Measurements from ENCODE around the gene APBB1IP. TPM values are rescaled to one million over a fixed set of nuclear protein-coding genes. Genes with fewer than 3 reads are reported as not detected.

Gene APBB1IP
- total RNA-seq, 1 donor from 2014 or later, result not detected

DNA sequence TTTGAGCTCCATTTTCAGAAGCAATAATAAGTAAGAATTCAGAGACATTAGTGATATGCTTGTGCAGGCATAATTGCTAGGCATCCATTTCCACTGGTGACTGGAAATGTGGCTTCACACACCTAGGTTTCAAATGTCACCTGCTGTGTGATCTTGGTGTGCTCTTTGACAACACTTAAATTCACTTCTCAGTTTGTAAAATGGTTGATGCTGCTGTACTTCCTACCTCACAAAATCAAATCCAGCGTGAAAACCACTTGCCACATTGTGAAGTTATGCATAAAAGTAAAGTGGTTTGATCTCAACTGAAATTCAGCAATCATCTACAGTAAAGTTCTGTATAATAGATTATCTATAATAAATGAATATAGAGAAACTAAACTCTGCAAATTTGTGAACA, 82.4 kb downstream of the APBB1IP start:
- H3K4me3 Mint-ChIP-seq (ENCODE audit: unreplicated experiment), result no peak overlapping the region
- DNase-seq (ENCODE audit: low spot score), result no peak
- no peak overlapping the region for H3K27ac Mint-ChIP-seq (ENCODE audit: unreplicated experiment)
- H3K9me3 Mint-ChIP-seq (ENCODE audit: low read depth), result peaks cover 13% of the 10 kb centered on the region
- H3K36me3 Mint-ChIP-seq (ENCODE audit: low read depth), result no peaks in the 10 kb centered on the region
- H3K27me3 Mint-ChIP-seq (ENCODE audit: low read depth), result no peaks in the 10 kb centered on the region
- no peaks in the 10 kb centered on the region for H3K4me1 Mint-ChIP-seq (ENCODE audit: low read depth)
- TF ChIP-seq, protein P1, sequence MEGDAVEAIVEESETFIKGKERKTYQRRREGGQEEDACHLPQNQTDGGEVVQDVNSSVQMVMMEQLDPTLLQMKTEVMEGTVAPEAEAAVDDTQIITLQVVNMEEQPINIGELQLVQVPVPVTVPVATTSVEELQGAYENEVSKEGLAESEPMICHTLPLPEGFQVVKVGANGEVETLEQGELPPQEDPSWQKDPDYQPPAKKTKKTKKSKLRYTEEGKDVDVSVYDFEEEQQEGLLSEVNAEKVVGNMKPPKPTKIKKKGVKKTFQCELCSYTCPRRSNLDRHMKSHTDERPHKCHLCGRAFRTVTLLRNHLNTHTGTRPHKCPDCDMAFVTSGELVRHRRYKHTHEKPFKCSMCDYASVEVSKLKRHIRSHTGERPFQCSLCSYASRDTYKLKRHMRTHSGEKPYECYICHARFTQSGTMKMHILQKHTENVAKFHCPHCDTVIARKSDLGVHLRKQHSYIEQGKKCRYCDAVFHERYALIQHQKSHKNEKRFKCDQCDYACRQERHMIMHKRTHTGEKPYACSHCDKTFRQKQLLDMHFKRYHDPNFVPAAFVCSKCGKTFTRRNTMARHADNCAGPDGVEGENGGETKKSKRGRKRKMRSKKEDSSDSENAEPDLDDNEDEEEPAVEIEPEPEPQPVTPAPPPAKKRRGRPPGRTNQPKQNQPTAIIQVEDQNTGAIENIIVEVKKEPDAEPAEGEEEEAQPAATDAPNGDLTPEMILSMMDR (IDR thresholded peaks at IDR 0.05), result no peak

GRCh38 chr10:26524161-26524896, 86.2 kb downstream of the APBB1IP start:
- TF ChIP-seq, protein P1 (IDR thresholded peaks at IDR 0.05), result no peak
- no peak overlapping the region for H3K4me3 Mint-ChIP-seq (ENCODE audit: unreplicated experiment)
- H3K4me1 Mint-ChIP-seq (ENCODE audit: low read depth), result no peaks in the 10 kb centered on the region
- H3K9me3 Mint-ChIP-seq (ENCODE audit: low read depth), result peaks cover 13% of the 10 kb centered on the region
- H3K36me3 Mint-ChIP-seq (ENCODE audit: low read depth), result no peaks in the 10 kb centered on the region
- H3K27ac Mint-ChIP-seq (ENCODE audit: unreplicated experiment), result no peak overlapping the region
- H3K27me3 Mint-ChIP-seq (ENCODE audit: low read depth), result no peaks in the 10 kb centered on the region
- DNase-seq (ENCODE audit: low spot score), result no peak

DNA sequence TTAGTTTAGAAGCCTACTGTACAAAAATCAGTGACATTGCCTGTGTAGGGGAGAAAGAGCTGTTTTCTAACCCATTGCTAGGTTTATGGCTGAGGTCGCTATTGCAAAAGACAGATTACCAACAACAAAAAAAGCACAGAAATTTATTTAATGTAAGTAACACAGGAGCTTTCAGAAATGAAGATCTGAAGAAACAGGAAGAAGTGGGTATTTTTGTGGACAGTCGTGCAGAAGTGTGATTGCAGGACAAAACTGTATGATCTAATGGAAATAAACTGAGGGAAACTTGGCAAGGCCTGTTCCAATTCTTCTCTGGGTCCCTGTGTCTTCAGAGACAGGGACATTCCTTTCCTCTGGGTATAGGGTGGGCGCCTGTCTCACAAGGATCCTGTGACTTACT, 87.4 kb downstream of the APBB1IP start:
- H3K9me3 Mint-ChIP-seq (ENCODE audit: low read depth), result peaks cover 5% of the 10 kb centered on the region
- DNase-seq (ENCODE audit: low spot score), result no peak
- no peaks in the 10 kb centered on the region for H3K27me3 Mint-ChIP-seq (ENCODE audit: low read depth)
- no peaks in the 10 kb centered on the region for H3K4me1 Mint-ChIP-seq (ENCODE audit: low read depth)
- TF ChIP-seq, protein P1 (IDR thresholded peaks at IDR 0.05), result no peak
- H3K36me3 Mint-ChIP-seq (ENCODE audit: low read depth), result no peaks in the 10 kb centered on the region
- no peak overlapping the region for H3K27ac Mint-ChIP-seq (ENCODE audit: unreplicated experiment)
- no peak overlapping the region for H3K4me3 Mint-ChIP-seq (ENCODE audit: unreplicated experiment)

DNA sequence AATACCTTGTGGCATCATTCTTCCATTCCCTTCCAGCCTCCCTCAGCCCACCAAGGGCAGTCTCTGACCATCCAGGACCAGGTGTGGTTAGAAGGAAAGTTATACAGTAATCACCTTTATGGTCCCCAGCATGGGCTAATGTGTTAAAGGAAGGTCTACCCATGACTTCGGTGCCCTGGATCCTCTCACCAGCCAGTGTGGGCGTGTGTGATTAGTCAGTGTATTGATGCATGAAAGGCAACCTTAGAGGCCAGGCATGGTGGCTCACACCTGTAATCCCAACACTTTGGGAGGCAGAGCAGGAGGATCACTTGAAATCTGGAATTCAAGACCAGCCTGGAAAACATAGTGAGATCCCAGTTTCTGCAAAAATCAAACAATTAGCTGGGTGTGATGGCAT, 88.9 kb downstream of the APBB1IP start:
- Mint-ChIP-seq H3K27me3 (ENCODE audit: low read depth) (peaks cover 2% of the 10 kb centered on the region), H3K36me3 (ENCODE audit: low read depth) (no peaks in the 10 kb centered on the region), H3K9me3 (ENCODE audit: low read depth) (peaks cover 4% of the 10 kb centered on the region), H3K4me3 (ENCODE audit: unreplicated experiment) (no peak overlapping the region), H3K27ac (ENCODE audit: unreplicated experiment) (no peak overlapping the region), H3K4me1 (ENCODE audit: low read depth) (no peaks in the 10 kb centered on the region)
- DNase-seq (ENCODE audit: low spot score), result no peak
- TF ChIP-seq, protein P1 (IDR thresholded peaks at IDR 0.05), result no peak

- H3K27me3 Mint-ChIP-seq (ENCODE audit: low read depth), result peaks cover 2% of the 10 kb centered on the region
- H3K4me3 Mint-ChIP-seq (ENCODE audit: unreplicated experiment), result no peak overlapping the region
- TF ChIP-seq, protein P1 (IDR thresholded peaks at IDR 0.05), result no peak
- H3K27ac Mint-ChIP-seq (ENCODE audit: unreplicated experiment), result no peak overlapping the region
- H3K36me3 Mint-ChIP-seq (ENCODE audit: low read depth), result no peaks in the 10 kb centered on the region
- H3K4me1 Mint-ChIP-seq (ENCODE audit: low read depth), result no peaks in the 10 kb centered on the region
- no peak for DNase-seq (ENCODE audit: low spot score)
- H3K9me3 Mint-ChIP-seq (ENCODE audit: low read depth), result peaks cover 4% of the 10 kb centered on the region
Observed at GRCh38 chr10:26528048-26528447, 89.9 kb downstream of the APBB1IP start.

Data from chondrocyte (in vitro differentiated cells).